ENCODE measurements around the gene ATF6.

The ATF6 gene

GRCh38 chr1:161949548-161949947 is 183.4 kb downstream of the ATF6 start:
- H2AFZ ChIP-seq (ENCODE audit: low read depth) = no peak overlapping the region
- no peaks in the 10 kb centered on the region for H4K20me1 ChIP-seq (ENCODE audit: insufficient read depth)
- peaks cover 8% of the 10 kb centered on the region for H3K4me1 ChIP-seq (ENCODE audit: low read depth, poor library complexity, severe bottlenecking)
- no peak overlapping the region for H3K4me3 ChIP-seq (IDR thresholded peaks at IDR 0.05; ENCODE audit: insufficient read depth, low read depth, low read length)
- H3K27me3 ChIP-seq (ENCODE audit: insufficient read depth, low read depth) = no peaks in the 10 kb centered on the region
- H3K4me2 ChIP-seq = no peak overlapping the region
- no peaks in the 10 kb centered on the region for H3K36me3 ChIP-seq (ENCODE audit: insufficient read depth)
- TF ChIP-seq CTCF (conservative IDR thresholded peaks at IDR 0.05; ENCODE audit: low read depth, low read length) = no peak
- H3K9ac ChIP-seq = no peak overlapping the region
- no peak overlapping the region for H3K27ac ChIP-seq
- no peaks in the 10 kb centered on the region for H3K79me2 ChIP-seq (ENCODE audit: insufficient read depth, low read depth)

GRCh38 chr1:161950377-161950776 is 184.3 kb downstream of the ATF6 start:
- H3K36me3 ChIP-seq (ENCODE audit: insufficient read depth) = no peaks in the 10 kb centered on the region
- H3K27me3 ChIP-seq (ENCODE audit: insufficient read depth, low read depth) = no peaks in the 10 kb centered on the region
- H3K4me1 ChIP-seq (ENCODE audit: low read depth, poor library complexity, severe bottlenecking) = peaks cover 8% of the 10 kb centered on the region
- no peaks in the 10 kb centered on the region for H3K79me2 ChIP-seq (ENCODE audit: insufficient read depth, low read depth)
- H3K9ac ChIP-seq = no peak overlapping the region
- no peak overlapping the region for H3K4me2 ChIP-seq
- H4K20me1 ChIP-seq (ENCODE audit: insufficient read depth) = no peaks in the 10 kb centered on the region
- TF ChIP-seq CTCF (conservative IDR thresholded peaks at IDR 0.05; ENCODE audit: low read depth, low read length) = no peak
- H3K4me3 ChIP-seq (IDR thresholded peaks at IDR 0.05; ENCODE audit: insufficient read depth, low read depth, low read length) = no peak overlapping the region
- no peak overlapping the region for H2AFZ ChIP-seq (ENCODE audit: low read depth)
- no peak overlapping the region for H3K27ac ChIP-seq

- Histone ChIP-seq H3K27me3 (ENCODE audit: insufficient read depth, low read depth) (no peaks in the 10 kb centered on the region), H3K79me2 (ENCODE audit: insufficient read depth, low read depth) (no peaks in the 10 kb centered on the region), H3K4me3 (IDR thresholded peaks at IDR 0.05; ENCODE audit: insufficient read depth, low read depth, low read length) (no peak overlapping the region), H2AFZ (ENCODE audit: low read depth) (no peak overlapping the region), H3K27ac (no peak overlapping the region), H4K20me1 (ENCODE audit: insufficient read depth) (no peaks in the 10 kb centered on the region), H3K4me2 (no peak overlapping the region), H3K9ac (no peak overlapping the region), H3K36me3 (ENCODE audit: insufficient read depth) (no peaks in the 10 kb centered on the region), H3K4me1 (ENCODE audit: low read depth, poor library complexity, severe bottlenecking) (peaks cover 2% of the 10 kb centered on the region)
- no peak for TF ChIP-seq CTCF (conservative IDR thresholded peaks at IDR 0.05; ENCODE audit: low read depth, low read length)
These were observed 185.5 kb downstream of the ATF6 start for GRCh38 chr1:161951646-161952045.

- no peaks in the 10 kb centered on the region for H3K79me2 ChIP-seq (ENCODE audit: insufficient read depth, low read depth)
- no peak overlapping the region for H3K27ac ChIP-seq
These were observed 186.6 kb downstream of the ATF6 start for GRCh38 chr1:161952607-161953172.

More at GRCh38 chr1:161952607-161953172, 186.6 kb downstream of the ATF6 start:
- no peak for TF ChIP-seq CTCF (conservative IDR thresholded peaks at IDR 0.05; ENCODE audit: low read depth, low read length)
- no peaks in the 10 kb centered on the region for H3K27me3 ChIP-seq (ENCODE audit: insufficient read depth, low read depth)
- H3K4me1 ChIP-seq (ENCODE audit: low read depth, poor library complexity, severe bottlenecking) = no peaks in the 10 kb centered on the region
- no peak overlapping the region for H3K4me3 ChIP-seq (IDR thresholded peaks at IDR 0.05; ENCODE audit: insufficient read depth, low read depth, low read length)
- H3K36me3 ChIP-seq (ENCODE audit: insufficient read depth) = no peaks in the 10 kb centered on the region
- no peak overlapping the region for H3K4me2 ChIP-seq
- no peak overlapping the region for H2AFZ ChIP-seq (ENCODE audit: low read depth)
- no peaks in the 10 kb centered on the region for H4K20me1 ChIP-seq (ENCODE audit: insufficient read depth)
- H3K9ac ChIP-seq = no peak overlapping the region

All from KMS-11 (cell line).